GM19452 (cell line): ENCODE data around the gene NTN1.

Experiments used
- ATAC-seq: cut with Tn5 transposase; IDR thresholded peaks from one replicate; pipeline ENCODE4 v1.9.1; 2021; ENCODE audit not compliant: unreplicated experiment

NTN1 gene

GRCh38 chr17:9212376-9213302 lies 191.3 kb downstream of the NTN1 start:
- ATAC-seq = no peak

- no peak for ATAC-seq
Measured at GRCh38 chr17:9213303-9213640, 192.0 kb downstream of the NTN1 start.

- ATAC-seq = no peak
Measured at GRCh38 chr17:9215465-9215864, 194.2 kb downstream of the NTN1 start.

- ATAC-seq = no peak
Measured at GRCh38 chr17:9217151-9218056, 196.1 kb downstream of the NTN1 start.

GRCh38 chr17:9218064-9218635 lies 196.8 kb downstream of the NTN1 start:
- no peak for ATAC-seq

GRCh38 chr17:9218911-9219310 lies 197.6 kb downstream of the NTN1 start:
- no peak for ATAC-seq

- no peak for ATAC-seq
Measured at GRCh38 chr17:9219631-9220397, 198.5 kb downstream of the NTN1 start.

- ATAC-seq = no peak
Measured at GRCh38 chr17:9220398-9221146, 199.3 kb downstream of the NTN1 start.

- no peak for ATAC-seq
Measured at GRCh38 chr17:9221147-9221921, 200.0 kb downstream of the NTN1 start.

- no peak for ATAC-seq
Measured at GRCh38 chr17:9221922-9222180, 200.5 kb downstream of the NTN1 start.

- ATAC-seq = no peak
Measured at GRCh38 chr17:9223531-9223930, 202.2 kb downstream of the NTN1 start.

- ATAC-seq = no peak
Measured at GRCh38 chr17:9224485-9224884, 203.2 kb downstream of the NTN1 start.

- no peak for ATAC-seq
Measured at GRCh38 chr17:9225305-9226101, 204.2 kb downstream of the NTN1 start.

GRCh38 chr17:9226130-9226793 lies 205.0 kb downstream of the NTN1 start:
- no peak for ATAC-seq

- ATAC-seq = no peak
Measured at GRCh38 chr17:9226794-9227135, 205.5 kb downstream of the NTN1 start.

- ATAC-seq = no peak
Measured at GRCh38 chr17:9227819-9228407, 206.6 kb downstream of the NTN1 start.

- no peak for ATAC-seq
Measured at GRCh38 chr17:9228408-9229159, 207.3 kb downstream of the NTN1 start.
